Measurements from ENCODE around the gene CERK.
A peak's percentile ranks its signal among the peaks of the same experiment; 100 is the strongest.

Gene CERK

DNA sequence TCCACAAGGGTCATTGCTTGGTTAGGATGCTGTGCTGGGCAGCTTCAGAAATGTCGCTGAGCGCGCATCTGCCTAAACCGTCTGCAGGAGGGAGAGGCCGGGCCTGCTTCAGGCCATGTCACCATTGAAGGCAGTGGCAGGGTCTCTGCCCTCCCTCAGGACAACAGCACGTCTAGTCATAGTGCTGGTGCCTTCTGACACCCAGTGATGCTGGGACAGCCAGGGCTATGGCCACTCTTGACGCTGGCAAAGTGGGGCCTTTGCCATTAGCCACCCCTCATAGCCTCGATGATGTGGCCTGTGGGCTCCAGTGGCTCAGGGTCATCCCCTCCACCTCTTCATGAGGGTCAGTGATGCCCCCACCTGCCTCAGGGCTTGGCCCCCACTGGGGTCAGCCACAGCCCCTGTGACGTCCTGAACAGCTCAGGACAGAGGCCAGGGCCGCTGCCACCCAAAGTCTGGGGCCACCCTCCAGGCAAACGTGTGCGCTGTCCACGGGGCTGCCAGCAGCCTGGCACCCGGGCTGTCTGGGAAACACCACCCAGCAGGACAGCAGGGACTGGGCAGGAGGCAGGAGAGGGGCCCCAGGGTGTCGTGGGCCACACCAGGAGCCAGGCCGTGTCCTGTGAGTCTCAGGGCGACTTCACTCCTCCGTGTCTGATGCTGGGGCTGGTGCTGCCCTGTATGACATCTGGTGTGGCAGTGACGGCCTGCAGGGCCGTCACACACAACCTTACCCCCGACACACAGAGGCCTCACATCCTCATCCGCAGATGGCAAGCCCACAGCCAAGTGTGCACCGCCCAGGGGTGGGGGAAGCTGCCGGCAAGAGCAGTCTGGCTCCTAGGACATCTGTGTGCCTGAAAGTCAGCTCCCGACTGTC lies 42.5 kb downstream of the CERK start:
- no peak for DNase-seq

DNA sequence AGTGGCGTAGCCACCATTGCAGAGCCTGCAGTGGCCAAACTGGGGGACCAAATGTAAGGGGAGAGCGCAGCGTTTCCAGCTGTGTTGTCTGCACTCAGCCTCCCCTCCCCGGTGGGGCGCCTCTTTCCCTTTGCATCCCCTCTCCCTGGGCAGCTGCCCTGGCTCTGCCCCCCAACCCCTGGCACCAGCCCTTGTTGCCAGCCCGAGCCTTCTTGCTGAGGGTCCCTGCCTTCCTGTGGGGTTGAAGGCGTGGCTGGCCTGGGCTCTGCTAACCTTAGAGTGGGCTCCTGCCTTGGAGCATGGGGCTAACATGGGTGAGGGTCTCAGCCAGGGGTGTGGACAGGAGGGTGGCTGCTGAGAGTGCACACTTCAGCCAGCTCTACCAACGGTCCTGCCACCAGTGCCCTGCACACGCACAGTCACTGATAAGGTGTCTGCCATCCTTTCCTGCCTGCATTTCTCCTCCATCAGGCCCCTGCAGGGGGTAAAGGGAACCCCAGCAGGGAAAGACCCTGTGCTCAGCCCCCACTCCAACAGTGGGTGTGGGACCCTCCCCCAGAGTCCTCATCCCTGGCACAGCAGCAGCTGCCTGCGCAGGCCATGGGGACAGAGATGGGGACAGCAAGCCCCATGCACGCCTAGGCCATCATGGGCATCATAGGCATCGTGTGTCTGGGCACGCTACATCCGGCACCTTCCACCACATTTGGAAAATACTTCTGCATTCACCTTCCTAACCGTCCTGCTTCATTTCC lies 43.5 kb downstream of the CERK start:
- no peak for DNase-seq

DNA sequence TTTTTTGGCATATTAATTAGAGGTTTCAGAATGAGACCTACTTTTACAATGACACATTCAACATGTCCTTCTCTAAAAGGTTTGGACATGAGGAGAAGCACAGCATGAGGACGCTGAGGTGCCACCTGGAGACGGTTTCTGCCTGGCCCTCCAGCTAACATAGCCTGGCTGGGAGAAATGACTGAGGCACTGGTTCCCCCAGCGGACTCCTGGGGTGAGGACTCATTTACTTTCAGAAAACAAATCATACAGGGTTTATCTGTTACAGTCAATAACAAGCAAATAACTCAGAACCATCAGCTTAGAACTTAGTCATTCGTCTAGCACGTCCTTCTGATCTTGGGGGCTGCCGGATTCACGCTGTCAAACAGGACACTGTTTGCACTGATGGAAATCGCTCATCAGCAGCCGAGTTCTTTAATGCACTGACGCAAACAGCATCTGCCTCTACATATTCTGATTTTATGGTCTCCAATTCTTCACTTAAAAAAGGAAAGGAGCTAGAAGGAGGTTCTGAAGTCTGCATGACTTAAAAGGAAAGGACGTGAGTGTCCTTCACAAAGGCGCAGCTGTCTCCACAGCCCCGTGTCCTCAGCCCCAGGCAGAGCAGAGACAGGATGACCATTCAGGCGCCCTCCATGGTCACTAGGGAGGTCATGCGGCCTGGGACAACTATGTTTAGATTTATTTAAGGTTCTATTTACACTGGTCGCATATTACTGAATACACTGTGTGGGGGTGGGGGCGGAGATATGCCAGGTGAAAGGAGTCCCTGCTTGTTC lies 44.2 kb downstream of the CERK start:
- DNase-seq, result no peak

DNA sequence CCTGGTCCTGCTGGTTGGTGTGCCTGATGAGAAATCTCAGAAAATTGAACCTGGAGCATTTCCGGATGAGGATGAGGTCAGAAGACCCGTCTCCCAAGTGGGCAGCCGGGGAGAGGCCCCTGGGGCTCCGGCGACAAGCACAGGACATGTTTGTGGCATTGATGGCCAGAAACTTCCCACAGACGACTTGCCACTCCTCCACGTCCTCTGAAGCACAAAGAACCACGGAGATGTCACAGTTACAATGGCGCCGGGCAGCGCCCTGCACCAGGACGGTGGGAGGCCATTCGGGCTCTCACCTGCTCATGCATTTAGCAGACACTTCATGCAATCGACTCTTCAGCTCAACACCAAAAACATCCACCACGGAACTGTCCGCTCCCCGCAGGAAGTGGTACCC lies 46.5 kb downstream of the CERK start:
- no peak for DNase-seq

DNA sequence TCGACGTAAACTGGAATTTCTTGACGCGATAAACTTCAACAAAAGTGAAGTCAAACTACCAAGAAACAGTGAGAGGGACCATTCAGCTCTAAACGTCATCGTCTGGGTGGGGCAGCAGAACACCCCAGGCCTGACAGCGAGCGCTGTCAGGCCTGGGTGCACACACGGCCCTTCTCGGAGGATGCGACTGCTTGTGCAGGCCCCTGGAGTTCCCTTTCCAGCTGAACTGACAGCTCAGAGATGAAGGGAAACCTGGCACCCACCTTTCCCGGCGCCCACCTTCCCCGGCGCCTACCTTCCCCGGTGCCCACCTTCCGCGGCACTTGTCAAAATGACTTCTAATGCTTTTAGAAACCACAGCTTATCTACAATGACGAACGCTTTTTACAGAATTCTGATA lies 47.9 kb downstream of the CERK start:
- no peak for DNase-seq

DNA sequence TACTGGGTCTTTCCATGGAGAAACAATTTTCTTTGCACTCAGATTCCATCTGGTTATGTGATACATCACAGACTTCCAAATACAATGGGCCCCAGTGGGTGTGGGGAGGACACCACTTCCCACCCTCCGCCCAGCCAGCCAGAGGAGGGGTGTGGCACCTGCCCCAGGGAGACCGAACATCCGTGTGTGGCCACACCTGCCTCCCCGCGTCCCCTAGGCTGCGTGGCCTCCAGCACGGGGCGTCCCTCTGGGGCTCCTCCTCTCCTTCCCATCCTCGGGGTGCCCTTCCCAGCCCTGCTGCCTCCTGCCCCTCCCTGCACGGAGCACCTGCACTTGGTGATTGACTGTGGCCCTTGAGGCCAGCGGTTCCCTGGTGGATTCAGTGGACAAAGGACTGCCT lies 49.1 kb downstream of the CERK start:
- DNase-seq, result no peak

DNA sequence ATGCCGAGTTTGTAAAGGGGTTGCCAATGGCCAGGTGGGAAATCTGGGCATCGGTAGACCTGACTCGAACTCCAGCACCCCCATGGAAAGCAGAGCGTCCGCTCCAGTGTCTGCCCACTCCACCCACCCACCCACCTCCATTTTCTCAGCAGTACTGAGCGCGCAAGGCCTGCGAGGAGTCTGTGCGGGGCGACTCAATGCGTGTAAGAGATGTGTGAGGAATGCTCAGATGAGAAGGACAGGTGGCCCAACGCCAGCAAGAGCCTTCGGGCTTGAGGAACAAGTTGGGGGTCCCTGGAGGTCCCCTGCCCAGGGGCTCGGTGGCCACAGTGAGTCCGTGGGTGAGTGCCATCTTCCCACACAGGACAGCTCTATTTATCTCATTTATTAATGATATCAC lies 50.6 kb downstream of the CERK start:
- no peak for DNase-seq

DNA sequence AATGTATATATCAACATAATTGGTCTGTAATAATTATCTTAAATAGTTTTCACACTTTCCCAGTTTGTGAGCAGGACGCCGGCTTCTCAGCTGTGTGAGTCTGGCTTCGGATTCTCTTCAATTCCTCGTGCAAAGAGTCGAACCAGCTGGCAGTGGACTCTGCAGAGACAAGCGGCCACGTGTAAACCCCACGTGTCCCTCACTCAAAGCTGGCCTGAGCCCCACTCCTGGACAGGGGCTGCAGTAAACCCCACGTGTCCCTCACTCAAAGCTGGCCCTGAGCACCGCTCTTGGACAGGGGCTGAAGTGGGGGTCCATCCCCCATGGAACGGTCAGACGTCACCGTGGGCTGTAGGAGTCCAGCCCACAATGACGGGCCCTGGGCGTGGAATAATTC lies 51.0 kb downstream of the CERK start:
- no peak for DNase-seq

DNA sequence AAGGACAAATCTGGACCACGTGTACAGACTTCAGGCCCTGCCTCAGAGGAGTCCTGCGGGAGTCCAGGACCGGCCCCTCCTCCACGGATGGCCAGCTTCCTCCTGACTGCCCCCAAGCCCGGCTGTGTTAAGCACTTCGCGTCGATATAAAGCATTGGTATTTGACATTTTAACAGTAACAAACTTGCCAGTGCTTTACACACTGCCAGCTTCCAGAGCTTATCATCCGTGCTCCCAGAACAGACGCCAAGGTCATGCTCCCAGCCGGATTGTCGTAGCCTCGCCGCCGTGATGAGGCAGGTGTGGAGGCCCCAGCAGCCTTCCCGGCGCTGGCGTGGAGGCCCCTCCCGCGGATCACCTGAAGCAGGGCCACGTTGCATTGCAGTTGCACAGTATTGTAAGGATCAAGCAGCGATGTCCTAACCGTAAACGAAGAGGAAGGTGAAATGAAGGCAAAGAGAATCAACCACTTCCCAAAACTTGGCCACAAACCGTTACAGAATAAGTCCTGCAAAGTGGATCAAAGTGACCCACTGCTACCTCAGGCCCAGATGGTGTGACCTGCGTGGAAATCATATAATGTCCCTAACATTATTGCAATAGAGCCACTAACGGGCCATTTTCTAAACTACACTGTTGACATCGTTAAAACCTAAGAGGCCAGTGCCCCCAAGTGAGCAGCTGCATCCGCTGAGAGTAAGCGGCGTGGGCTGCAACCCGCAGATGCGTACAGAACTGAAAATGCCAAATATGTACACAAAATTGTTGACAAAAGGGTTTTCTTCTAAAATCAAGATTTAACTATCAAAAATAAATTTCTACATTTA lies 51.6 kb downstream of the CERK start:
- no peak for DNase-seq

DNA sequence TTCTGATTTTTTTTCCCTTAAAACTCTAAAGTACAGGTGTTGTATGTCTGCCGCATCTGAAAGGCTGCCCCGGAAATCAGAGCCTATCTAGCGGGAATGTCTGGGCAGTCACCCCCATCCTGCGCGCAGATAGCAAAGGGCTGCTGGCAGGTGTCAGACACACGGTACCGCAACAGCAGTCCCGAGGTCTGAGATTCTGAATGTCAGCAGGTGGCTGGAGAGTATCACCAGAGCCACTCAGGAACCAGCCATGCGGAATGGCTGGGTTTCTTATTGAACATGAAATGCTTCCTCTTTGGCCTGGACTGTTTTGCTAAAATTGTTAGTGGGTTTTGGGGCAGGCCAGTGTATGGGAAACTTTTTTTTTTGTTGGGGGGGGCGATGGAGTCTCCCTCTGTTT lies 53.3 kb downstream of the CERK start:
- DNase-seq, result no peak

DNA sequence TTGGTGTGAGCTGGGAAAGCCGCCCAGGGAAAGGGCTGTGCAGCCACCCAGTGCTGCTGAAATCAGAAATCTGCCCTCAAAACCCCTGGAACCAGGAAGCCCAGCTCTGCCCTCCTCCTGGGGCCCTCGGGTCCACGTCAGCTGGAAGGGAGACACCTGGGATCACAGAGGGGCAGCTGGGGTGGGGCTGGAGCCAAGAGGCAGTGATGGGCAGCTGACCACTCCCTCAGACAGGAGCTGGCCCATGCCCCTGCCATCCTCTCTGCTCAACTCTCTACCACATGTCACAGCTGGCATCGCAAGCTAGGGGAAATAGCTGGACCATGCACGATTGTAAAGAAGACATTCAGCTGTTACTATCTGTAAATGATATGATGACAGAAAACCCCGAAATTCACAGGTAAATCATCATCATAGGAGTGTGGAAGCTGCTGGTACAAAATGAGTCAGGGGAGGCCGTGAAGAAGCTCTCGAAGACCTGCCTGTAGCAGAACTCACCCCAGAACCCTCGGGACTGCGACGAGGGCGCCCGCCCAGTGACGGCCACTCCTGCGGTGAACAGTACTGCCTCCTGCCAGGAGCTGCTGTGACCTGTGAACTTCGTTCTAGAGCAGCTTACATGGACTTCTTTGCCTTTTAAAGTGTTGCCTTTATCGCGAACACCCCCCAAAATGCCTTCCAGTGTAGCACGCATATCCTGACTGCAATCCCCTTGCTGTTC lies 55.9 kb downstream of the CERK start:
- no peak for DNase-seq

DNA sequence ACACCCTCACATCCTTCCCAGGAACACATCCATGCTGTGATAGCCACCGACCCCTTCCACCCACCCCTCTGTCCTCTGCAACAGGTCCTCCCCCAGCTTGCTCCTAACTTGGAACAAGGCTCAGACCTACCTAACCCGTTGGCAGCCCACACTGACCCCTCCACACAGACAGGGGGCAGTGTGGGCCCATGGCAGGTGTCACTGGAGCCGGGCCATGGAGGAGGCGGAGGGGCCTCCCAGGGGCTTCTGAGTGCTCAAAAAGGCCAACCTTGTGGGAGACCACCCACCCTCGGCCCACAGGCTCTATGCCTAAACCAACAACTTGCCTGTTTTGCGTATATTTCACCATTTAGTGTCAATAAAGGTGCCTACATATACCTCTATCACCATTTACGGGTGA lies 57.0 kb downstream of the CERK start:
- DNase-seq, result peak; percentile 33

DNA sequence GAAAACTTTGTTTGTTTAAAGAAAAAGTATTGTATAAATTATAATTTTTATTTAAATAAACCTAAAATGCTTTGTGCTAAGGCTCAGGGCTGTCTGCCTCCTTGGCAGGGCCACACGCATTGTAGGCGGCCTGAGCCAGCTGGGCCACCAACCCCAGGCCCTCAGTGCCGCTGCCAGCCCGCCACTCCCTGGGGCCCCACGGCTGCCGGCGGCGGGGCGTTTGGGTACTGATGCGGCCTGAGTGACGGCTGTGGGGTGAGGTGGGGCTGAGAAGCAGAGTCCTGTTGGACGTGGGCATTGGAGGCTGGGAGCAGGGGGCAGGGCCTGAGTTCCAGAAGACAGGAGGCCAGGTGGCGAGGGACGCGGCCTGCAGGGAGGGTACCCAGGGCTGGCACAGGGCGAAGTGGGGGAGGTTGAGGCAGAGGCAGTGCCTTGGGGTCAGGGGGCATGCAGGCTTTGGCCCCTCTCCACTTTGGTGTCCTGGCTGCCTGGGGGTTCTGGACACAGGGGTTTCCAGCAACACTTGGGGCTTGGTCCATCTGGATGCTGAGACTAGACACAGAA lies 58.3 kb downstream of the CERK start:
- DNase-seq, result no peak

DNA sequence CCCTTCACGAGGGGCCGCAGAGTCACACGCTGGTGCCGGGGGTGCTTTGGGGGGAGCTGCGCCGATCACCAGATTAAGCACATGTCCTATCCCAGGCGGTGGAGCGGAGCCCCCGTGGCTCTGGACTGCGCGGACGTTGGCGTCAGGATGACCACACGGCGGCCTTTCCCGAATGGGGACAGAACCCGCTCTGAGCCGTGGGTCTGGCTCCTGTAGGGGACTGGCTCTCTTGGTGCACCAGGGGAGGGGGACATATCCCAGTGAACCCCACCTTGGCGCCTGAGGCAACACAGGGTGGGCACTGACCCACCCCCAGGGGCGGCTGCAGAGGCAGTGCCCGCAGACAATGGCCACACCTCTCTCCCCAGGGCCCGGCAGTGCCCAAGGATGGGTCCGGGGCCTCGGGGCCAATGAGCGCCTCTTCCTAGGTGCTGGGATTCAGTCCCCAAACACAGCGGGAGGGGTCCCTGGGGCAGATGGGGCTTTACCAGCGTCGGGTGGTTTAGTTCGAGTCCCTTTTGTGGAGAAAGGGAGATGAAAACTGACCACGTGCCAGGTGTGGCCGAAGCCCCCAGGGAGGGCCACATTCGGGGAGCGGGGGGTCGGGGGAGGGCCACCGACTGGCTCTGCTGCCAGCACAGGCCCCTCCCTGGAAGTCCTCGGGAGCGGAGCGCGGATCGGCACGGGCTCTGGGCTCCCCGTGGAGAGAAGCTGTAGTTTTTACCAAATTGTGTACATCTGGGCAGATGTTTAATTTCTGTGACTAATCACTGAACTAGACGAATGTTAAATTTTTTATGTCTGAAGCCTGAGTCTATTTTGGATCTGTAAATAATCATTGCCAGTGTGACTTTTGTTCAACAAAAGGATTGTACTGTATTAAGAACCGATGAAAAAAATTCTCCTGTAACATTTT lies 59.0 kb downstream of the CERK start:
- DNase-seq, result no peak

DNA sequence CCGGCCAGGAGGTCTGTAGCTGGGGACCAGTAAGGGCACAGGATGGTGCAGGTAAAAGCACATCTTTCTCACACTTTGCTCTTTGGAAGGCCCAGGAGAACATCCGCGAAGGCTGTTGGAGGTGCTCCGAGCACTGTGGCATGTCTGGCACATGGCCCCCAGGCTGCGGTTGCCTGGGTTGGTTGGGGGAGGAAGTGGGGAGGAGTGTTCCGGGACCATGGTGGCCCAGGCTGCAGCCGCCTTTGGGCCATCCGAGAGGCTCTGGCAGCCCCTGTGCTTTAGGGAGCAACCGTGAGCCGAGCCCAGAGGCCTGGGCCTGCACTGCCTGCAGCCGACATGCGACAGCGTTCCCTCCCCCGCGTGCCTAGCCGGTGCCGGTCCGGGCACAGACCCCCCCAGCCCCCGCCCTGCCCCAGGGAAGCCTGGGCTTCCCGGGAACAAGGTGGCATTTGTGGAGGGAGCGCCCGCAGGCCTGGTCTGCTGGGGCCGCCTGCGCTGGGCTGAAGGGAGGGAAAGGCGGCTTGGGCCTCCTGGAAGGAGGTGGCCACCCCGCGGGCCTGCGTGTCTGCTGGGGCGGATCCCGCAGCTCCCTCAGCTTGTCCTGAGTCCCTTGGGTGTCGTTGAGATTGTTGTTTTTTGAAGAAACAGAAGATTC lies 59.9 kb downstream of the CERK start:
- DNase-seq, result no peak

DNA sequence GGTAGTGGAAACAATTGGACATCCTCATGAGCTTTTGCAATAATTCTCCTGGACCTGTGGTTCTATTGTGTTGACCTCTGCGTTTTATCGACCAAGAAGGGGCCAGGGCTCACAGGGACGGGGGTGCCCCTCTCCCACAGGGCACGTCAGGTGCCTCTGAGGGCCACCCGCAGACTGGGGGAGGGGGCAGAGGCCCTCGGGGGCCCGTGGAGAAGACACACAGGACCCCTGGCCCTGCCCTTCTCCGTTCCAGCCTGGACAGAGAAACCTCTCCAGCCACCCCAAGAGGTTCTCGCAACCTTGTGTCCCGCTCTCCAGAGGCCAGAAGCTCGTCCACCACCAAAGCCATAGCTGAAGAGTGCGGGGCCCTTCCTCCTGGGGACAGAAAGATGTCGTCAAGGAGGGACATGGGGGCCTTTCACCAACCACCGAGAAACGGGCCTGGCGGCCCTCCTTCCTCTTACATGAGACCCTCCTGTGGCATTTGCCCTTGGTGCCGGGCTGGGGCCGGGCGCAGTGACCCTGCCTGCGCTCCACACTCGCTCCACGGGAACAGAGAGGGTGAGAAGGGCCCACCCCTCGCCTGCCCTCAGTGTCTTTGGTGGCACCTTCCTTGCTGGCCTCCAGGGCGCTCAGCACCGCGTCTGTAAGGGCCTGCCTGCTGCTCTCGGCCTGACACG lies 60.6 kb downstream of the CERK start:
- DNase-seq, result no peak

DNA sequence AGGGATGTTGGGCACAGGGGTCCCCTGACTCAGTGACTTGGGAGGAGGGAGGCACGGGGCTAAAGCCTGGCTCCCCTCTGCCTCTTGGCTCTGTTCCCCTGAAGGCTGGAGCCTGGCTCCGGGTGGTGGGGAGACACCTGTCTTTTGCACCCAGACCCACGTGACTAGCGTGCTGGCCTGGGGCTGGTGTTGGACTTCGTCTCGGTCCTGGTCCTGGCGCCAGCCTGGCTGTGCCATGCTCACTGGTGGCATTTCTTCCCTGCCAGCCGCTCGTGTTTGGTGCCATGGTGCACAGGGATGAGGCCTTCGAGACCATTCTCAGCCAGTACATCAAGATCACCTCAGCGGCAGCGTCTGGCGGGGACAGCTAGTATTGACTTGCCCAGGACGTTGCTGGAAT lies 61.2 kb downstream of the CERK start:
- DNase-seq, result no peak

DNA sequence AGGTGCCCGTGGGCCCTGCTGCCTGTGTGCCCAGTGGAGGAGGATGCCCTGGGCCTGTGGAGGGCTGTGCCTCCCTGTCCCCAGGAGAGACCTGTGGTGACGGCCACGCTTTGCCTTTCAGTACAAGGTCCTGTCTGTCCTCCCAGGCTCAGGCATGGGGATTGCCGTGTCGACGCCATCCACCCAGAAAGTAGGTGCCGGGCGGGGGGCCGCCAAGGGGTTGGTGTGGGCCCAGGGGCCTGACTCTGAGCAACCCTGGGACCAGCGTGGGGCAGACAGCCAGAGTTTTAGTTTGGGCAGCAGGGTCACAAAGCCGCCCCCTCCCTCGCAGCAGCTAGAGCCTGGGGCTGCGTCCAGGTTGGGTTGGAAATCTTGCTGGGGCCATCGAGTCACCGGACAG lies 61.6 kb downstream of the CERK start:
- no peak for DNase-seq

DNA sequence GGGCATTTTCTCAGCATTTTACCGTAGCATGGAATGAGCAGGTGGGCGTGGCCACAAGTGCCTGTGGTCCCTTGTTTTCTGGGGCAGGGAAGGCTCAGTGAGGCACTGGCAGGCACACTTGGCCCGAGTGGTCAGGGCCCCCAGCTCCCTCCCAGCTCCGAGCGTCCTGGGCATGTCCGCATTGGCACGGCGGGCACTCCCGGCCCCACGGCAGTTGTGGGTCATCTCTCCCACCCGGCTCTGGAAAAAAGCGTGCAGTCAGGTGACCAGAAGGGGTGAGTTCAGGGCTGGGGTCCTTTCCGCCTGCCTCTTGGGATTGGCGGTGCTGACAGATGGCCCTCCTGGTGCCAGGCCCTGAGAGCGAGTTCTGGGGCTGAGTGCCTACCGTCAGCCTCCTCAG lies 62.1 kb downstream of the CERK start:
- DNase-seq, result no peak

All from hematopoietic multipotent progenitor cell treated with erythropoietin and hydrocortisone succinate and interleukin-3 and kit ligand, for 8 days (in vitro differentiated cells).